Peyer's patch (tissue), 4 donors: ENCODE data around the gene MAML3.

Source experiments
- POLR2A ChIP-seq, 2 donors: fragments of 450-650 bp; IDR thresholded peaks; one replicate each; pipeline ENCODE4 v1.5.1; 2017; ENCODE audit warnings: antibody characterized with exemption in 2 of 2, mild to moderate bottlenecking in 2 of 2, moderate library complexity in 2 of 2
- TF ChIP-seq, protein P1 (sequence below), 6 experiments: fragments of 450-650 bp in 4 of 6; fragments of 200-600 bp in 2 of 6; sonication (generic) in 1 of 6; IDR thresholded peaks; one replicate each; pipeline ENCODE4 v1.5.1; 2017 to 2019; ENCODE audit warnings: antibody characterized with exemption in 6 of 6, mild to moderate bottlenecking in 3 of 6, moderate library complexity in 1 of 6

DNA sequence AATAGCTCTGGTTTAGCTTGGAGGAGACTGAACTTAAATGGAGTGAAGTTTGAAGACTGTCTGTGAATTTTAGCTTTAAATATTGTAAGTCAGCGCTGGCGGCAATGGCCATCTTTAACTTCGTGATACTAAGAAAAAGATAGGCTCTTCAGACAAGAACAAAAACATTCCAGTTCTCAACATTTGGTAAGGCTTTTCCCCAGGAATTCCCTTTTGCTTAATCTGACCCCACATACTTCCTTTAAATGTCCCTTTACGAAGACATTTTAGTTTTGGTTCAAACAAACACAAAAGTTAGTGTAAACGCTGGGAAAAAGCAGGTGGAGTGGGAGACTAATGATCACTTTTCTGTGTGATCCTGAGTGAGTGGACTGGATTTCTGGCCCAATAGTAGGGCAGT lies 106.2 kb downstream of the MAML3 start:
- no peak for TF ChIP-seq POLR2A (IDR thresholded peaks at IDR 0.05)
- TF ChIP-seq, protein P1, sequence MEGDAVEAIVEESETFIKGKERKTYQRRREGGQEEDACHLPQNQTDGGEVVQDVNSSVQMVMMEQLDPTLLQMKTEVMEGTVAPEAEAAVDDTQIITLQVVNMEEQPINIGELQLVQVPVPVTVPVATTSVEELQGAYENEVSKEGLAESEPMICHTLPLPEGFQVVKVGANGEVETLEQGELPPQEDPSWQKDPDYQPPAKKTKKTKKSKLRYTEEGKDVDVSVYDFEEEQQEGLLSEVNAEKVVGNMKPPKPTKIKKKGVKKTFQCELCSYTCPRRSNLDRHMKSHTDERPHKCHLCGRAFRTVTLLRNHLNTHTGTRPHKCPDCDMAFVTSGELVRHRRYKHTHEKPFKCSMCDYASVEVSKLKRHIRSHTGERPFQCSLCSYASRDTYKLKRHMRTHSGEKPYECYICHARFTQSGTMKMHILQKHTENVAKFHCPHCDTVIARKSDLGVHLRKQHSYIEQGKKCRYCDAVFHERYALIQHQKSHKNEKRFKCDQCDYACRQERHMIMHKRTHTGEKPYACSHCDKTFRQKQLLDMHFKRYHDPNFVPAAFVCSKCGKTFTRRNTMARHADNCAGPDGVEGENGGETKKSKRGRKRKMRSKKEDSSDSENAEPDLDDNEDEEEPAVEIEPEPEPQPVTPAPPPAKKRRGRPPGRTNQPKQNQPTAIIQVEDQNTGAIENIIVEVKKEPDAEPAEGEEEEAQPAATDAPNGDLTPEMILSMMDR (IDR thresholded peaks at IDR 0.05): no peak
